Mucosa of rectum (tissue), 2 donors: ENCODE data around the gene MSGN1.
A peak's percentile ranks its signal among the peaks of the same experiment; 100 is the strongest.
"Not testable (repeated sequence)": the region's sequence is repeated elsewhere in the genome, so short reads cannot be mapped to it uniquely, and the experiment has no call there.

Experiments
- H3K27ac ChIP-seq, 2 donors: one replicate each; pipeline ENCODE4 v1.7.0; 2013; ENCODE audit warnings: inconsistent platforms in 2 of 2, low read depth in 2 of 2, low read length in 2 of 2
- H3K27me3 ChIP-seq, 2 donors: one replicate each; pipeline ENCODE4 v1.7.0; 2013; ENCODE audit warnings: low read length in 2 of 2; ENCODE audit not compliant: control insufficient read depth in 2 of 2, insufficient read depth in 2 of 2
- H3K36me3 ChIP-seq, 2 donors: one replicate each; pipeline ENCODE4 v1.7.0; 2013; ENCODE audit warnings: low read length in 2 of 2; ENCODE audit not compliant: control insufficient read depth in 2 of 2, insufficient read depth in 2 of 2
- H3K4me1 ChIP-seq, 2 donors: one replicate each; pipeline ENCODE4 v1.7.0; 2013; ENCODE audit warnings: low read length in 2 of 2, mild to moderate bottlenecking in 1 of 2; ENCODE audit not compliant: control insufficient read depth in 2 of 2, insufficient read depth in 2 of 2
- H3K4me3 ChIP-seq, 2 donors: one replicate each; pipeline ENCODE4 v1.7.0; 2013; ENCODE audit warnings: low read length in 2 of 2
- H3K9ac ChIP-seq, 2 donors: one replicate each; pipeline ENCODE4 v1.7.0; 2013; ENCODE audit warnings: low read length in 2 of 2, low read depth in 1 of 2, mild to moderate bottlenecking in 1 of 2
- H3K9me3 ChIP-seq, 2 donors: one replicate each; pipeline ENCODE4 v1.7.0; 2013; ENCODE audit warnings: low read length in 2 of 2; ENCODE audit not compliant: control insufficient read depth in 2 of 2
- donor health status: healthy.
- donor health status: Normal muscosa, but diverticular disease.

MSGN1 gene

DNA sequence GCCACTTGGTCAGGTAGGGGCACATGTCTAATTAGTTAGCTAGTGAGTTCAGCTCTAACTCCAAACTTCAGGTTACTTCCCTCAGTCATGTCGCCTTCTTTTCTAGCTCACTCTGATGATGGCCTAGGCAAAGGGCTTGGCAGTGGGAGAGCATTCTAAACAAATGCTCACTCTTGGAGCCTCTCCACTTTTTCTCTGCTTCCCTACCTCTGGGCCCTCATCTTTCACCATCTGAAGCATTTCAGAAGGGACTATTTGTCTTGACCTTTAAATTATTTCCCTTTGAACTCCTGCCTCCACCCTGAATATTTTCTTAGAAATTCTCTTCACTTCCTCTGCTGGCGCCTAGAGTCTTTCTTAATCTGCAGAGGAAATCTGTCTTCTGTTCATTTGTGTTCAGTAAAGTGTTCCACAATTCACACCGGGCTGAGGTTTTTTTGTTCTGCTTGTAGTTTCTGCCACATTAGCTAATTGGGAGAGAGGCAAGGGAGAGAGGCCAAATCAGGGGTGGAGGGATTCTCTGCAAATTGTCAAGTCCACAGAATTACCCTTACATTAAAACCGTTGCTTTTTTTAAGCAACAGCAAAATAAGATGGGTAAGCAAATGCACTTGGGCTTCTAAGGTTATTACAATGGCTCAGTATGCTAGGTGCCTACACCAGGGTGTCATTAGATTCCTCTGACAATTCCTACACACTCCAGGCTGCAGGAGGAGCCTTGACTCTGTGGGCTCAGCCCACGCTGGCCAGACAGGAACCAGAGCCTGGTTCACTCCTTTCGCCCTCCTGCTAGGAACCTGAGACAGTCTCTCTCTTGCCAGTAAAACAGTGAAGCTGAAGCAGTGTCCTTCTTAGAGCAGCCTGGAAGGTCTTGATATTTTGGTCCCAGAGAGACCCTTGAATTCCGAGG lies 5.5 kb downstream of the MSGN1 start:
- no peaks in the 10 kb centered on the region for H3K36me3 ChIP-seq
- no peak overlapping the region for H3K4me3 ChIP-seq
- no peaks in the 10 kb centered on the region for H3K27me3 ChIP-seq
- H3K9me3 ChIP-seq: no peaks in the 10 kb centered on the region
- H3K4me1 ChIP-seq: no peaks in the 10 kb centered on the region
- H3K9ac ChIP-seq: no peak overlapping the region
- H3K27ac ChIP-seq: no peak overlapping the region

DNA sequence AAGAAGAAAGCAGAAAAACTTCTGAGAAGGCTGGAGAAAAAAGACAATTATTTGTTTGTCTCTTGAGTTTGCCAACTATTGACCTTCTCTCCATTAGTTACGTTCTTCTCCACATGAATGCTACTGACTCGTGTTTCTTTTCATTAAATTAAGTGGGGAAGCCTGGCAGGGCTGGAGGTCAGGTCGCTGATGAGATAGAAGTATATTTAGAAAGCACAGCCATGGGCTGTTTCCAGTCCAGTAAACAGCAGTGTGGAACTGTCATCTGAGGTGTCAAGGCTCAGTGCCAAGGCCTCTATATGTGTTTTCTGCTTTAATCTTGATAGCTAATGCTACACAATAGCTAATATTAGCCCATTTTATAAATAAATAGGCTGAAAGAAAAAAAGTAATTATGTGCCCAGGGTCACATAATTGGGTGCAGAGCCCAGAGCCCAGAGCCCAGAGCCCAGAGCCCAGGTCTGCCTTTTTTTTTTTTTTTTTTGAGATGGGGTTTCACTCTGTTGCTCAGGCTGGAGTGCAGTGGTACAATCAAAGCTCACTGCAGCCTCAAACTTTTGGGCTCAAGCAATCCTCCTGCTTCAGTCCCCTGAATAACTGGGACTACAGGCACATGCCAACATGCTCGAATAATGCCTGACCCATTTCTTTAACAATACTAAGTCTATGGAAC lies 6.3 kb downstream of the MSGN1 start:
- H3K36me3 ChIP-seq: no peaks in the 10 kb centered on the region
- no peak overlapping the region for H3K4me3 ChIP-seq
- no peaks in the 10 kb centered on the region for H3K27me3 ChIP-seq
- H3K4me1 ChIP-seq: peaks cover 0 to 3% of the 10 kb centered on the region in 2 donors
- no peak overlapping the region for H3K27ac ChIP-seq
- no peaks in the 10 kb centered on the region for H3K9me3 ChIP-seq
- no peak overlapping the region for H3K9ac ChIP-seq

DNA sequence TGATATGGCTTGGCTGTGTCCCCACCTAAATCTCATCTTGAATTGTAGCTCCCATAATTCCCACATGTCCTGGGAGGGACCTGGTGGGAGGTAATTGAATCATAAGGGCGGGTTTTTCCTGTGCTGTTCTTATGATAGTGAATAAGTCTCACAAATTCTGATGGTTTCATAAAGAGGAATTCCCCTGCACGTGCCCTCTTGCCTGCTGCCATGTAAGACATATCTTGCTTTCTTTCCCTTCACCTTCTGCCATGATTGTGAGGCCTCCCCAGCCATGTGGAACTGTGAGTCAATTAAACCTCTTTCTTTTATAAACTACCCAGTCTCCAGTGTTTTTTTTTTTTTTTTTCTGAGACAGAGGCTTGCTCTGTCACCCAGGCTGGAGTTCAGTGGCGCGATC lies 7.4 kb downstream of the MSGN1 start:
- H3K4me3 ChIP-seq, H3K4me1 ChIP-seq, H3K9me3 ChIP-seq, H3K27me3 ChIP-seq, H3K9ac ChIP-seq, H3K27ac ChIP-seq, H3K36me3 ChIP-seq: not testable (repeated sequence)

DNA sequence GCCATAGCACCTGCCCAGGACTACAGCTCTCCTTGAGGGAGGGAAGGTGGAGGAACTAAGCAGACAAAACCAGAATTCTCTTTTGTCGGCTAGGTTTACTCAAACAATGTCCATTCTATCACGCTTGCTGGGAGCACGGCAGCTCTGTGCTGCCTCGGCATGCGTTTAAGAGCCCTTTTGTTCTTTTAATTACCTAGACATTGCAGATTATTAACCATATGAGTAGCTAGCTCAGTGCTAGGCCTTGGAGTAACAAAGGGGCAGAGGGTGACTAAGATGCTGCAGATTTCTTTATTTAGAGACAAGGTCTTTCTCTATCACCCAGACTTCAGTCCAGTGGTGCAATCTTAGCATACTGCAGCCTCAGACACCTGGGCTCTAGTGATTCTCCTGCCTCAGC lies 11.1 kb downstream of the MSGN1 start:
- H3K27ac ChIP-seq: no peak overlapping the region
- H3K27me3 ChIP-seq: no peaks in the 10 kb centered on the region
- peaks cover 3 to 6% of the 10 kb centered on the region in 2 donors for H3K4me1 ChIP-seq
- no peaks in the 10 kb centered on the region for H3K36me3 ChIP-seq
- no peak overlapping the region for H3K4me3 ChIP-seq
- H3K9ac ChIP-seq: no peak overlapping the region
- no peaks in the 10 kb centered on the region for H3K9me3 ChIP-seq

DNA sequence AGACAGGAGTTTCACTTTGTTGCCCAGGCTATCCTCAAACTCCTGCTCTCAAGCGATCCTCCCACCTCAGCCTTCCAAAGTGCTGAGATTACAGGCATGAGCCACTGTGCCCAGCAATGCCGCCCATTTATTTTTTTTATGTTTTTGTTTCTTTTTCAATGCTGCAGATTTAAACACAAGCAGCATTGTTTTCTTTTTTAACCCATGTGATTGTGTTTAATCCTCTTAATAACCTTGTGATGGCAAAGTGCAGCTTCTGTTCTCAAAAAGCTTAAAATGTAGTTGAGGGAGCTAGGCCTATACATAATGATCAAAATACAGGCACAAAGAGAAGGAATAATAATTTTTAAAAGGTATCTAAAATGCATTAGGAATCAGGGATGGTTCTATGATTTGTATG lies 11.5 kb downstream of the MSGN1 start:
- H3K27me3 ChIP-seq: no peaks in the 10 kb centered on the region
- no peak overlapping the region for H3K27ac ChIP-seq
- H3K4me1 ChIP-seq: peaks cover 3 to 6% of the 10 kb centered on the region in 2 donors

DNA sequence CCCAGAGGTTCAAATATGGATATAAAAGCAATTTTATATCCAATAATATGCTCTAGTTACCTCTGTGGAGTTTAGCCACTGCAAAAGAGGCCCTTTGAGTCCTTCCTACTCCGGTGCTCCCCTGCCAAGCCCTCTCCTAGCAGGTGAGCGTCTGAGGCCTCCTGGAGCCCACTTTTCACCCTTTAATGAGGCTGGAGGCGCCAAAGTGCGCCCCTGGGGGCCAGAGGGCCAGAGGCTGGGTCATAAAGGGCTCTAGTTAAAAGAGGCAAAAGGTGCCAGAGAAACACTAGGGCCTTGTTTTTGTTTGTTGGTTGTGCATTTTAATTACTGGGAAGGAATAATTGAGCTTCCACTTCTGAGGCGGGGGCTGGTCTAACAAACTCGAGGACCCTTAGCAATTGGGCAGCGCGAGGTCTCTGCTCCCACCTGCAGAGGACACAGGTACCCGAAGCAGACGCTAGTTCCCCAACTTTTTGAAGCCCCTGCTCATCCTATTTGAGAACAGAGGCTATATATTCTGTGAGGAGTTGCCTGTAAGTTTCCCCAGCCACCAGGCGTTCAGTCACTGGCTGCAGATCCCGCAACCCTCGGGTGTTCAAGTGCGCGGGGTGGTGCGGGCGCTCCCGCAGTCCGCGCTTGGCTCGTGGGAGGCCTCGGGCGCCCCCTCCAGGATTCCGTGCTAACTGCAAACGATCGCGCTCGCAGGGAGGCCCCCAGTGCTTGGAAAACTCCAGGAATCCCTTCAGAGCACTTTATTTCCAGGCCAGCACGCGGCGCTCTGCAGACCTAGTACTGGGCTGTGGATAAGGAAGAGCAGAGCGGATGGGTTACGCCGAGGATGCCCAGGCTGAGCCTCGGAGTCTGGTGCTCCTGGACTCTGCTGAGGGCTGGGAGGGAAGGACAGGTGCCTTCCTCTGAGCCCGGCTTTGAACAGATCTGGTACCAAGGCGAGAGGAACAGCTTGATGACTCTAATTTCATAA lies 14.1 kb downstream of the MSGN1 start:
- no peak overlapping the region for H3K9ac ChIP-seq
- peak overlapping the region in 1 of 2 donors; percentile 27 for H3K4me3 ChIP-seq
- H3K4me1 ChIP-seq: peaks cover 3 to 6% of the 10 kb centered on the region in 2 donors
- H3K27me3 ChIP-seq: no peaks in the 10 kb centered on the region
- H3K9me3 ChIP-seq: no peaks in the 10 kb centered on the region
- no peak overlapping the region for H3K27ac ChIP-seq
- no peaks in the 10 kb centered on the region for H3K36me3 ChIP-seq

More for the DNA sequence above, 11.5 kb downstream of the MSGN1 start:
- Histone ChIP-seq H3K36me3 (no peaks in the 10 kb centered on the region), H3K9me3 (no peaks in the 10 kb centered on the region), H3K4me3 (no peak overlapping the region), H3K9ac (no peak overlapping the region)

DNA sequence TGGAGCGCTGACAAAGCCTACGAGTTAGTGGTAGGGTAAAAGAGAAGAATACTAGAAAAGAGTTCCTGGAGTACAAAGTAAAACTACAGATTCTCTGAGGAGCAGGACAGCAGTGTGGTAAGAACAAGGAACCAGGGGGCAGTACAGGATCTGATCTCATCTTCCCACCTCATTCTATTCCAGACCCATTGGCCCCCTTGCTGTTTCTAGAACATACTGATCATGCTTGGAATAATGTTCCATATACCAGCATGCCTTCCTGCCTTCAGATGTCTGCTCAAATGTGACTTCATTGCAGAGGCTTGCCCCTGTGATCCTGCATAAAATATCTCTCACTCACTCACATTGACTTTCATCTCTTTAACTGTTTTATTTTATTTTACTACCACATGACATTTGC lies 19.3 kb downstream of the MSGN1 start:
- H3K4me1 ChIP-seq: peaks cover 0 to 4% of the 10 kb centered on the region in 2 donors

DNA sequence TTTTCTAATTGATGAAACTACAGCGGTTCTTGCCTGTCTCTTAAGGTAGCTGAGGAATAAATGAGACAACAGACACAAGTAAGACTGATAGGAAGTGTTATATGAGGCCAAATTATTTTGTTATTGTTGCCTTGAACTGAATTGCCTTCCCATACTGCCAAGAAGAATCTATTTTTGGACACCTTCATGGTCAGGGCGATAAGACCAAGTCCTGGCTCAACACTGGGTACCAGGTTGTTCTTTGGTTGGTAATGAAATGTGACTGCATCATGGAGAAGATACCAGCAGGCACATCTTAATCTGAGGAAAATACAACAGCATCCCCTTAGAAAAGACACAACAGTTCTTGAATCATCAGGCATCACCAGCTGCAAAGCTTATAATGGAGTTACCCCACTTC lies 23.7 kb downstream of the MSGN1 start:
- Histone ChIP-seq H3K27ac (no peak overlapping the region), H3K9ac (no peak overlapping the region), H3K9me3 (no peaks in the 10 kb centered on the region), H3K4me3 (no peak overlapping the region), H3K27me3 (no peaks in the 10 kb centered on the region), H3K4me1 (no peaks in the 10 kb centered on the region), H3K36me3 (no peaks in the 10 kb centered on the region)

More for the DNA sequence above, 19.3 kb downstream of the MSGN1 start:
- H3K9me3 ChIP-seq: no peaks in the 10 kb centered on the region
- H3K4me3 ChIP-seq: no peak overlapping the region
- H3K36me3 ChIP-seq: no peaks in the 10 kb centered on the region
- no peaks in the 10 kb centered on the region for H3K27me3 ChIP-seq
- no peak overlapping the region for H3K27ac ChIP-seq
- H3K9ac ChIP-seq: no peak overlapping the region

DNA sequence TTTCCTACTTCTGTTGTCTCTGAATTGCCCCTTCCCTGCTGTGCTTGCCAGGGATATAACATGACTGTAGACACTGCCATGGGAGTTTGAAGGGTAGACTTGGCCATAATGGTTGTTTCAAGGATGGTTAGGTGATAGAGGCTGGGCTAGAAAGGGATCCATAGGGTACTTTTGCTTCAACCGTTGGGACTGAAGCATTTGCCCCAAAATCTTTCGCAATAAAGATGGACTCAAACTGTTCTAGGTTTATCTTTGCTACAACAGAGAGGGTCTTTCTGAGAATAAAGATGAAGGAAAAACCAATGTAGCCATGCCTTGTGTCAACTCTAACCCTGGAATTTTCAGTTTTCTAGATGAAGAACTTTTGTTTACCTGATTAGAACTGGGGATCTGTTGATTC lies 27.2 kb downstream of the MSGN1 start:
- no peaks in the 10 kb centered on the region for H3K9me3 ChIP-seq
- H3K4me1 ChIP-seq: no peaks in the 10 kb centered on the region
- no peaks in the 10 kb centered on the region for H3K27me3 ChIP-seq

More for the DNA sequence above, 27.2 kb downstream of the MSGN1 start:
- Histone ChIP-seq H3K9ac (no peak overlapping the region), H3K4me3 (no peak overlapping the region), H3K36me3 (no peaks in the 10 kb centered on the region), H3K27ac (no peak overlapping the region)
